Mucosa of stomach (tissue), 1 donor: ENCODE measurements around the gene RRH.
"Not testable (repeated sequence)": the region's sequence is repeated elsewhere in the genome, so short reads cannot be mapped to it uniquely, and the experiment has no call there.

Experiments used
- H3K27me3 ChIP-seq: one replicate; pipeline ENCODE4 v1.7.0; 2013; ENCODE audit warnings: mild to moderate bottlenecking, low read length; ENCODE audit not compliant: control insufficient read depth, insufficient read depth
- H3K36me3 ChIP-seq: one replicate; pipeline ENCODE4 v1.7.0; 2013; ENCODE audit warnings: low read length; ENCODE audit not compliant: control insufficient read depth, insufficient read depth
- H3K4me1 ChIP-seq: one replicate; pipeline ENCODE4 v1.7.0; 2013; ENCODE audit warnings: mild to moderate bottlenecking, low read length; ENCODE audit not compliant: control insufficient read depth, insufficient read depth
- H3K4me3 ChIP-seq: one replicate; pipeline ENCODE4 v1.7.0; 2013; ENCODE audit warnings: low read length
- H3K9ac ChIP-seq: one replicate; pipeline ENCODE4 v1.7.0; 2013; ENCODE audit warnings: mild to moderate bottlenecking, low read length, moderate library complexity
- H3K9me3 ChIP-seq: one replicate; pipeline ENCODE4 v1.7.0; 2013; ENCODE audit warnings: mild to moderate bottlenecking, low read length, moderate library complexity; ENCODE audit not compliant: control insufficient read depth
- donor health status: Pancreatic carcinoma.

The RRH gene

GRCh38 chr4:109827672-109828071 lies at the start of gene RRH:
Gene RRH, plus strand, starts transcription at chr4:109827972. Its CDS starts 56 bp downstream, at chr4:109828028.
- Histone ChIP-seq H3K36me3 (no peaks in the 10 kb centered on the region), H3K9me3 (no peaks in the 10 kb centered on the region), H3K4me1 (no peaks in the 10 kb centered on the region), H3K9ac (no peak within 1 kb of the TSS), H3K27me3 (no peaks in the 10 kb centered on the region), H3K4me3 (no peak within 1 kb of the TSS)

GRCh38 chr4:109782092-109782491 lies 45.7 kb upstream of the RRH start:
- not testable (repeated sequence) for H3K9ac ChIP-seq, H3K36me3 ChIP-seq, H3K4me3 ChIP-seq, H3K9me3 ChIP-seq, H3K27me3 ChIP-seq, H3K4me1 ChIP-seq

GRCh38 chr4:109786846-109787245 lies 40.9 kb upstream of the RRH start:
- H3K4me3 ChIP-seq = no peak overlapping the region
- no peaks in the 10 kb centered on the region for H3K4me1 ChIP-seq
- H3K27me3 ChIP-seq = no peaks in the 10 kb centered on the region
- no peaks in the 10 kb centered on the region for H3K36me3 ChIP-seq
- no peak overlapping the region for H3K9ac ChIP-seq
- no peaks in the 10 kb centered on the region for H3K9me3 ChIP-seq

GRCh38 chr4:109787807-109788206 lies 40.0 kb upstream of the RRH start:
- Histone ChIP-seq H3K9ac (no peak overlapping the region), H3K9me3 (no peaks in the 10 kb centered on the region), H3K36me3 (no peaks in the 10 kb centered on the region), H3K27me3 (no peaks in the 10 kb centered on the region), H3K4me1 (no peaks in the 10 kb centered on the region), H3K4me3 (no peak overlapping the region)

GRCh38 chr4:109795059-109795458 lies 32.7 kb upstream of the RRH start:
- Histone ChIP-seq H3K4me1 (no peaks in the 10 kb centered on the region), H3K36me3 (no peaks in the 10 kb centered on the region), H3K9me3 (no peaks in the 10 kb centered on the region), H3K4me3 (no peak overlapping the region), H3K27me3 (no peaks in the 10 kb centered on the region), H3K9ac (no peak overlapping the region)

GRCh38 chr4:109798866-109799265 lies 28.9 kb upstream of the RRH start:
- H3K9ac ChIP-seq = no peak overlapping the region
- H3K4me3 ChIP-seq = no peak overlapping the region
- no peaks in the 10 kb centered on the region for H3K27me3 ChIP-seq
- H3K4me1 ChIP-seq = no peaks in the 10 kb centered on the region
- no peaks in the 10 kb centered on the region for H3K36me3 ChIP-seq
- H3K9me3 ChIP-seq = no peaks in the 10 kb centered on the region

GRCh38 chr4:109801099-109801789 lies 26.5 kb upstream of the RRH start:
- Histone ChIP-seq H3K36me3 (no peaks in the 10 kb centered on the region), H3K9me3 (no peaks in the 10 kb centered on the region), H3K9ac (peak overlapping the region; percentile 26), H3K27me3 (no peaks in the 10 kb centered on the region), H3K4me3 (peak overlapping the region; percentile 25), H3K4me1 (no peaks in the 10 kb centered on the region)

- no peaks in the 10 kb centered on the region for H3K36me3 ChIP-seq
- no peaks in the 10 kb centered on the region for H3K27me3 ChIP-seq
- H3K9ac ChIP-seq = peak within 1 kb of the TSS; percentile 26
- no peaks in the 10 kb centered on the region for H3K9me3 ChIP-seq
- H3K4me3 ChIP-seq = peak within 1 kb of the TSS; percentile 25
- H3K4me1 ChIP-seq = no peaks in the 10 kb centered on the region
Observed at GRCh38 chr4:109801895-109802319, 25.9 kb upstream of the RRH start, which contains the start of gene CFI. Gene CFI, minus strand, starts transcription at chr4:109801999. Its CDS starts 28 bp downstream, at chr4:109801971.

GRCh38 chr4:109803924-109804571 lies 23.7 kb upstream of the RRH start:
- Histone ChIP-seq H3K4me1 (no peaks in the 10 kb centered on the region), H3K4me3 (no peak overlapping the region), H3K27me3 (no peaks in the 10 kb centered on the region), H3K9ac (no peak overlapping the region), H3K9me3 (no peaks in the 10 kb centered on the region), H3K36me3 (no peaks in the 10 kb centered on the region)

- Histone ChIP-seq H3K9ac (no peak overlapping the region), H3K27me3 (no peaks in the 10 kb centered on the region), H3K4me3 (no peak overlapping the region), H3K4me1 (no peaks in the 10 kb centered on the region), H3K36me3 (no peaks in the 10 kb centered on the region), H3K9me3 (no peaks in the 10 kb centered on the region)
Observed at GRCh38 chr4:109809655-109810054, 18.1 kb upstream of the RRH start.

GRCh38 chr4:109810552-109811387 lies 17.0 kb upstream of the RRH start:
- Histone ChIP-seq H3K4me1 (no peaks in the 10 kb centered on the region), H3K4me3 (no peak overlapping the region), H3K9me3 (no peaks in the 10 kb centered on the region), H3K36me3 (no peaks in the 10 kb centered on the region), H3K27me3 (no peaks in the 10 kb centered on the region), H3K9ac (no peak overlapping the region)

- H3K4me3 ChIP-seq = no peak overlapping the region
- no peaks in the 10 kb centered on the region for H3K27me3 ChIP-seq
Observed at GRCh38 chr4:109811707-109812106, 16.1 kb upstream of the RRH start.

More at GRCh38 chr4:109811707-109812106, 16.1 kb upstream of the RRH start:
- Histone ChIP-seq H3K36me3 (no peaks in the 10 kb centered on the region), H3K9ac (no peak overlapping the region), H3K9me3 (no peaks in the 10 kb centered on the region), H3K4me1 (peaks cover 6% of the 10 kb centered on the region)
